GM19328 (cell line): ENCODE results near the gene ARPC1A.
A peak's percentile ranks its signal among the peaks of the same experiment; 100 is the strongest.
"Not testable (repeated sequence)": the region's sequence is repeated elsewhere in the genome, so short reads cannot be mapped to it uniquely, and the experiment has no call there.

Source experiments
- ATAC-seq: cut with Tn5 transposase; IDR thresholded peaks from one replicate; pipeline ENCODE4 v1.9.1; 2021; ENCODE audit warnings: mild to moderate bottlenecking, moderate library complexity; ENCODE audit not compliant: unreplicated experiment

ARPC1A gene

GRCh38 chr7:99386584-99387238 lies 61.0 kb downstream of the ARPC1A start:
- no peak for ATAC-seq

GRCh38 chr7:99387239-99387635 lies 61.5 kb downstream of the ARPC1A start:
- ATAC-seq, result not testable (repeated sequence)

- ATAC-seq, result no peak
Observed at GRCh38 chr7:99387912-99388311, 62.2 kb downstream of the ARPC1A start.

GRCh38 chr7:99389772-99390171 lies 64.1 kb downstream of the ARPC1A start:
- no peak for ATAC-seq

GRCh38 chr7:99390941-99391602 lies 65.4 kb downstream of the ARPC1A start:
- ATAC-seq, result no peak

- ATAC-seq, result no peak
Observed at GRCh38 chr7:99392046-99392445, 66.3 kb downstream of the ARPC1A start.

GRCh38 chr7:99392659-99393354 lies 67.1 kb downstream of the ARPC1A start:
- peak; percentile 56 for ATAC-seq

GRCh38 chr7:99393355-99394187 lies 67.9 kb downstream of the ARPC1A start:
- ATAC-seq, result no peak

GRCh38 chr7:99394188-99394502 lies 68.4 kb downstream of the ARPC1A start:
- no peak for ATAC-seq

GRCh38 chr7:99395616-99396327 lies 70.1 kb downstream of the ARPC1A start:
- no peak for ATAC-seq

- no peak for ATAC-seq
Observed at GRCh38 chr7:99396418-99397296, 71.0 kb downstream of the ARPC1A start.

GRCh38 chr7:99397297-99397983 lies 71.7 kb downstream of the ARPC1A start:
- ATAC-seq, result no peak

- ATAC-seq, result no peak
Observed at GRCh38 chr7:99398891-99399445, 73.3 kb downstream of the ARPC1A start.

- ATAC-seq, result no peak
Observed at GRCh38 chr7:99399597-99399996, 73.9 kb downstream of the ARPC1A start.

- ATAC-seq, result no peak
Observed at GRCh38 chr7:99402854-99403253, 77.2 kb downstream of the ARPC1A start.

GRCh38 chr7:99403764-99404163 lies 78.1 kb downstream of the ARPC1A start:
- ATAC-seq, result no peak

GRCh38 chr7:99404235-99404976 lies 78.7 kb downstream of the ARPC1A start:
- ATAC-seq, result no peak

GRCh38 chr7:99404977-99405320 lies 79.3 kb downstream of the ARPC1A start:
- ATAC-seq, result no peak
